Activated naive CD4-positive, alpha-beta T cell treated with anti-CD3 and anti-CD28 coated beads, Interleukin-2, amount 50 U/mL, for 24 hours (primary cell): ENCODE measurements around the gene LMCD1.

Source experiments
- H3K27ac Mint-ChIP-seq: one replicate; pipeline ENCODE4 v1.8.0; 2021; ENCODE audit warnings: mild to moderate bottlenecking, mixed read lengths
- H3K27me3 Mint-ChIP-seq: one replicate; pipeline ENCODE4 v1.8.0; 2021; ENCODE audit warnings: mixed read lengths
- H3K36me3 Mint-ChIP-seq: one replicate; pipeline ENCODE4 v1.8.0; 2021; ENCODE audit warnings: mixed read lengths
- H3K4me1 Mint-ChIP-seq: one replicate; pipeline ENCODE4 v1.8.0; 2021; ENCODE audit warnings: mixed read lengths
- H3K4me3 Mint-ChIP-seq: one replicate; pipeline ENCODE4 v1.8.0; 2021; ENCODE audit warnings: mild to moderate bottlenecking, mixed read lengths
- H3K9me3 Mint-ChIP-seq: one replicate; pipeline ENCODE4 v1.8.0; 2021; ENCODE audit warnings: mixed read lengths

LMCD1 gene

DNA sequence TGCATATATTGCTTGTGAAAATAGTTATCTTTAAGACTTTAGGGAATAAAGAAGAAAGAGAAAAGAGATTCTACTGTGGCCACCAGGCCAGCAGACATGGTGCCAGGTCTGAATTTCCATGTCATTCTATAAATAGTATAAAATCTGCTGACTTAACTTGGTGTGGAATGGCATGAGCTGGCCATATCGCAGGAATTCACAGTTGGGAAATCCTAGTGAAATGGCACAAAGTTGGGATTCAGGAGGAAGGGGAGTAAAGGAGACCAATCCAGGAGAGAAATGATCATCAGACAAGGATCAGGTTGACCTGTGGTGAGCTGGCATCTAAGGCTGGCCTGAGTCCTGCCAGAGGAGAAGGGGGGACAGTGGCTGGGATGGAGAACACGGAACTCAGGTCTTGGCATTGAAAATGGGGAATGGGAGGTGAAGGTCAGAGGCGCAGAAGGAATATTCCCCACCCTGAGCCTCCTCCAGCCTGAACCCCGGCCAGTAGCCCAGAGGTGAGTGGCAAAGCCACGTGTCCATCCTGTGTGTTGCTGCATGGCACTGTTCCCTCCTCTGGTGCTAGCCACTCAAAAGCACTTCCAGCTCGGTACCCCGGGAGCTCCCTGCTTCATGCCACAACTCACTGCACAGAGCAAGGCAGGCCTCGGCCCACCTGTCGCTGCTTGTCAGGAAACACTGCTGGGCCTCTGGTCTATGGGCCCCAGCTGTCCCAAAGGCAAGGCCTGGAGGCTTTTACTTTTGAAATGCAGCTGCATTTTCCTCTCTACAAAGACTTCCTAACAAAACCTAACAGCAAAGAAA lies 91.6 kb downstream of the LMCD1 start:
- Mint-ChIP-seq H3K9me3 (no peaks in the 10 kb centered on the region), H3K36me3 (no peaks in the 10 kb centered on the region), H3K27ac (no peak overlapping the region), H3K27me3 (no peaks in the 10 kb centered on the region), H3K4me1 (no peaks in the 10 kb centered on the region), H3K4me3 (no peak overlapping the region)

DNA sequence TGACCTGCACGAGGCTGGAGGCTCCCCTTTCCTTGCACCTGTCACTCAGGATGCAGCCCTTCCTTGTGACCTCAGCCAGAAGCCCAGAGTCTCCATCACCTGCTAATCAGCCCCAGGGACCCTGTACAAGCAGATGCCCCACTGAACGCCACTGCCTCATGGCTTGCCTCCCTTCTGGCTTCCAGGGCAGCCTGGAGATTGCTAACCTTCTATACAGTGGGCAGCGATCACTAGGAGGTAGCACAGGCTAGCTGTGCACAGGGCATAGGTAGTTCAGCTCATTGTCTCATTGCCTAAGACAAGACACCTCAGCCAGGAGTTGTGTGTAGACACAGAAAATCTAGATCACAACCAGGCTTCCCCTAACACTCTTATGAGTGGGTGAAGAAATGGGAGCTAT lies 93.6 kb downstream of the LMCD1 start:
- H3K27ac Mint-ChIP-seq: no peak overlapping the region
- H3K36me3 Mint-ChIP-seq: no peaks in the 10 kb centered on the region
- no peaks in the 10 kb centered on the region for H3K4me1 Mint-ChIP-seq
- no peak overlapping the region for H3K4me3 Mint-ChIP-seq
- no peaks in the 10 kb centered on the region for H3K9me3 Mint-ChIP-seq
- H3K27me3 Mint-ChIP-seq: no peaks in the 10 kb centered on the region

DNA sequence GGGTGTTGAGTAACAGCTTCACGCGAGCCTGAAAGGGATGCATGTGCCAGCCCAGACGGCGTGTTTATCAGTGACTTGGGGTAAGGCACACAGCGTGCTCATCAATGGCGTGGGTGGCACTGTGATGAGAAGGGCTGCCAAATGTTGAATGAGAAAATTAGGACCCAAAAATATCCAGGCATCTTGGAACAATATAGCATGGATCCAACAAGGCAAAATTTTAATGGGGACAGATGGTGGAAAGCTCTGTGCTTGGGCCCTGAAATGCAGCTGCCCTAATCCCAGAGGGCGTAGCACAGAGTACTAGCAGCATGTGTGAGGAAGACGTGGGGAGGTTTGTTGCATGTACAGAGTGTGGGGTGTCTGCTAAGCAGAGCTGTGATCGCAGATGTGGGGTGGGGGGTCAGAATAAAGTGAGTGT lies 94.1 kb downstream of the LMCD1 start:
- Mint-ChIP-seq H3K36me3 (no peaks in the 10 kb centered on the region), H3K27ac (no peak overlapping the region), H3K4me3 (no peak overlapping the region), H3K9me3 (no peaks in the 10 kb centered on the region), H3K4me1 (no peaks in the 10 kb centered on the region), H3K27me3 (no peaks in the 10 kb centered on the region)

DNA sequence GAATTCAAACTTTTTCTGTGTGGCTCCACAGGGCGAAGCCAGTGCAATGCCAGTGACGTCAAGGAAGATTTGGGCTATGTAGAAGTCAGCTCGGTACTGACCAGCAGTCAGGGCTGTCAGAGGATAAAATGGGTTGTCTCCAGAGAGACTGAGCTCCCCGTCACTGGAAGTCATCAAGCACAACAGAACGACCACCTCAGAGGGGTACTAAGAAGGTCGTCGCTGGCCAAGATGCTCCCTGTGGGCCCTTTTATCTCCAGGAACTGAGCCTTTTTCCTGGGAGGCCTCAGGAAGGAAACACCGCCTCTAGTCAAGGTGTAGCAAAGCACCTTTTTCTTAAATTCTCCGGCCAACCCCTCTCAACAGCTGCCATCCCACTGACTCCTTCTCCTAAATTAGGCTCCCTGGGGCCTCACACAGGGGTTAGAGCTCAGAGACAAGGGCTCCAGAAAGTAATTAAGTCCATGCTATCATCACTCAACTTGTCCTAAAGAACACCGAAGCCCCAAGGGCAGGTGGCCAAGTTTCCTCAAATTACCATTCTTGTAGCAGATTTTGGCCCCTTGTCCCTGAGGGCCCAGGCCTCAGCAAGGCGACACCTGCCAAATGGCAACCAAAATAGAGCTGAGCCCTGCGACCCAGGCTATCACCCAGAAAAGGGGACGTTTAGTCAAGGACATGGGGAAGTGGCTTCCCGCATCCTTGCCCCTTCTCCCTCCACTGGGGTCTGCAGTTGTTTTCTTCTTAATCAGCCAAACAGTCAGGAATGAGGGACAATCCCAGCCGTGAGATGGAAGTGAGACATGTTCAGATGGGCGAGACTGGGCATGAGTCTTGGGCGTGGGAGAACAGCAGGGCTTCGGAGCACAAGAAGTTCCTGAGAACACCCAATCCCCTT lies 94.9 kb downstream of the LMCD1 start:
- no peaks in the 10 kb centered on the region for H3K27me3 Mint-ChIP-seq
- no peak overlapping the region for H3K4me3 Mint-ChIP-seq
- no peaks in the 10 kb centered on the region for H3K36me3 Mint-ChIP-seq
- no peaks in the 10 kb centered on the region for H3K9me3 Mint-ChIP-seq
- no peaks in the 10 kb centered on the region for H3K4me1 Mint-ChIP-seq
- no peak overlapping the region for H3K27ac Mint-ChIP-seq

DNA sequence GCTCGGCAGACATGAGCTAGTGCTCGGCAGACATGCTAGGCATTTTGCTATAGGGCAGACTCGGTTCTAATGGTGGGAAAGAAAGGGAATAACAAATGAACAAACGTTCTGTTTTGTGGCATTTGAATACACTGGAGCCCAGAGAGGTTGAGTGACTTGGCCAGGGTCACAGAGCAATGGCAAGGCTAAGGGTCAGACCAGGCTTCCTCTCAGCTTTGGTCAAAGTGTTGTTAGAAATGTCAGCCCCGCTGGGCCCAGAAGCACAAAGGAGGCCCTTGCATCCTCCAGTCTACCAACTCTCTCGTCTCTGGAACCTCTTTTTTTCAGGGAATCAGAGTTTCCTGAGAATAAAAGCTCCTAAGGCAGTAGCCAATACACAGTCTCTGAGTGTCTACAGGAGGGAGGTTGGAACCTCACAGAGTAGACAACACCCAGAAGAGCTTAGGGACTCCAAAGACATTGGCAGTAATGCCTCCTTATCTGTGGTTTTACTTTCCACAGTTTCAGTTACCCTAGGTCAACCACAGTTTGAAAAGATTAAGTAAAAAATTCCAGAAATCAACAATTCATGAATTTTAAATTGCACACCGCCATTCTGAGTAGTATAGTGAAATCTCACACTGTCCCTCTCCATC lies 95.7 kb downstream of the LMCD1 start:
- no peaks in the 10 kb centered on the region for H3K36me3 Mint-ChIP-seq
- no peaks in the 10 kb centered on the region for H3K27me3 Mint-ChIP-seq
- H3K4me1 Mint-ChIP-seq: no peaks in the 10 kb centered on the region
- H3K9me3 Mint-ChIP-seq: no peaks in the 10 kb centered on the region
- H3K27ac Mint-ChIP-seq: no peak overlapping the region
- no peak overlapping the region for H3K4me3 Mint-ChIP-seq

DNA sequence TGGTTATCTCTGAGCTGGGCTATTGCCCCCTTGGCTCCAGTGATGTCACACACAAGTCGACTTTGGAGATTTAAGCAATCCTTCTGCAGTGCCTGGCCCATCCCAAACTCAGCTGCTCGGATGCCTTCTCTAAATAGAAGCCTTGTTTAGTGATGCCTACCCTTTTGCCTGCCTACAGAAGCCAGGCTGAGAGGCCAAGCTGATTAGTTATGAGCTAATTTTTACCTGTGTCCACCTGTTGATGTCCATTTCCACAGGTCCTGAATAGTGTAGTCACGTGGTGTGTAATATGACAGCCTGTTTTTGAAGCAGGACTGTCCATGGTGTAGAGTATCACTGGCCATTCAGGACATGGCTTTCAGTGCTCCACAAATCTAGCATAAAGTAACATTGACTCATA lies 97.5 kb downstream of the LMCD1 start:
- Mint-ChIP-seq H3K9me3 (no peaks in the 10 kb centered on the region), H3K27me3 (no peaks in the 10 kb centered on the region), H3K27ac (no peak overlapping the region), H3K4me1 (no peaks in the 10 kb centered on the region), H3K4me3 (no peak overlapping the region), H3K36me3 (no peaks in the 10 kb centered on the region)

DNA sequence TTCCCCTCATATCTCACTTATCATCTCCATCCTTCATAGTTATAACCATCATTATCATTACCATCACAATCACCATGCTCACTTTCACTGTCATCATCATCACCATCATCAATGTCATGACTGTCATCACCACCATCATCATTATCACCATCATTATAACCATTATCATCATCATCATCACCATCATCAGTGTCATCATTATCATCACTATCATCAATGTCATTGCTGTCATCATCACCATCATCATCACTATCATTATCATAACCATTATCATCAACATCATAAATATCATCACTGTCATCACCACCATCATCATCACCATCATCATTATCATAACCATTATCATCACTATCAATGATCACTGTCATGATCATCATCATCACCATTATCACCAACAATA lies 98.8 kb downstream of the LMCD1 start:
- Mint-ChIP-seq H3K4me3 (no peak overlapping the region), H3K36me3 (no peaks in the 10 kb centered on the region), H3K9me3 (no peaks in the 10 kb centered on the region), H3K27me3 (no peaks in the 10 kb centered on the region), H3K27ac (no peak overlapping the region), H3K4me1 (no peaks in the 10 kb centered on the region)

DNA sequence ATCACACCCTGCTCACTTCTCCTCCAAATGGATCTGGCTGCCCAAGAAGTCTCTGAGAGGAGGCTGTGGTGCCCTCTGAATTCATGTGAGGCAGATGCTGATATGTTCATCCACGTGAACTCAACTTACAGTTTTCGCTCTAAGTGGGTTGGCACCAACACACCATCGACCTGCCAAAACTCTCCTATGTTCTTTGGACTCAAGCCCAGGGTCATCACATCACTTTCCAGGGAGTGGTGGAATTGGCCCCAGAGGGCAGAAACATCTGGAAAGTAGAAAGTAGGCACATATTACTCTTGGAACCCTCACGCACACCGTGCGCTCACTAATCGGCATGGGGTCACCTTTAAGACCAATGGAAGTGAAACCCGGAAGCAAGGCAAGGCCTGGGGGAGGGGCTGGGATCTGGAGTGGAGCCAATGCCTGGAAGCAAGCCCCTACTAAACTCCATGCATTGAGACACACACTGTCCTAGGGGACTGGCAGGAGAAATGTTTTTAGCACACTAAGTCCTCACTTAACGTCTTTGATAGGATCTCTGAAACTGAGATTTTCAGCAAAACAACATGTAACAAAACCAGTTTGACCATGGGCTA lies 101.6 kb downstream of the LMCD1 start:
- Mint-ChIP-seq H3K27me3 (no peaks in the 10 kb centered on the region), H3K27ac (no peak overlapping the region), H3K4me1 (no peaks in the 10 kb centered on the region), H3K36me3 (no peaks in the 10 kb centered on the region), H3K9me3 (no peaks in the 10 kb centered on the region), H3K4me3 (no peak overlapping the region)

DNA sequence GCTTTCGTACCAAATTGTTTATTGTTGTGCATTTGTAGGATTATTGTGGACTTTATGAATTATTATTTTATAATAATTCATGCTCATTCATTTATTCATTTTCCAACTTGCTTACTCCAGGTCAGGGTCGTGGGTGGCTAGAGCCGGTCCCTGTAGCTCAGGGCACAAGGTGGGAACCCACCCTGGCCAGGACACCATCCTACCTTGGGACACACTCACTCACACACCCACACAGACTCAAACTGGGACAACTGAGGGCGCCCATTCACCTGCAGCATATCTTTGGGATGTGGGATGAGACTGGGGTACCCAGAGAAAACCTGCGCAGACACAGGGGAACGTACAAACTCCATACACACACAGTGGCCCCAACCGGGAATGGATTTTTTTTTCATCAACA lies 102.4 kb downstream of the LMCD1 start:
- Mint-ChIP-seq H3K4me1 (no peaks in the 10 kb centered on the region), H3K9me3 (no peaks in the 10 kb centered on the region), H3K27me3 (no peaks in the 10 kb centered on the region), H3K36me3 (no peaks in the 10 kb centered on the region), H3K4me3 (no peak overlapping the region), H3K27ac (no peak overlapping the region)

DNA sequence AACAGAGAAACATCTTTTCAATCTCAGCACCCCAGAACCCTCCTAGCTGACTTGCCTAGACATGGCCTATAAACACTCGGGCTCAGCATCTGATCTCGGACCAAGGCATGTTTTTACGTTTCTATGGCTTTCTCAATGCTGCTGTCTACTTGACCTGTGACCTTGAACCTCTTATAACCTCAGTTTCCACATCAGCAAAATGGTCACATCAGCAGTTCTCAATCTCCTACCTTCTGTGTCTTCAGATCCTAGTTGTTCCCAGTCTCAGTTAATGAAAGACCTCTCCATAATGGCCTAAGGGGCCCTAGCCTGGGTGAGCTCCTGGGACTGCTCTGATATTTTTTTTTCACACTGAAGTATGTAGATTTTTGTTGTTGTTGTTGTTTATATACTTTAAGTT lies 103.4 kb downstream of the LMCD1 start:
- H3K9me3 Mint-ChIP-seq: no peaks in the 10 kb centered on the region
- no peak overlapping the region for H3K4me3 Mint-ChIP-seq
- no peak overlapping the region for H3K27ac Mint-ChIP-seq
- no peaks in the 10 kb centered on the region for H3K36me3 Mint-ChIP-seq
- H3K27me3 Mint-ChIP-seq: no peaks in the 10 kb centered on the region
- no peaks in the 10 kb centered on the region for H3K4me1 Mint-ChIP-seq

DNA sequence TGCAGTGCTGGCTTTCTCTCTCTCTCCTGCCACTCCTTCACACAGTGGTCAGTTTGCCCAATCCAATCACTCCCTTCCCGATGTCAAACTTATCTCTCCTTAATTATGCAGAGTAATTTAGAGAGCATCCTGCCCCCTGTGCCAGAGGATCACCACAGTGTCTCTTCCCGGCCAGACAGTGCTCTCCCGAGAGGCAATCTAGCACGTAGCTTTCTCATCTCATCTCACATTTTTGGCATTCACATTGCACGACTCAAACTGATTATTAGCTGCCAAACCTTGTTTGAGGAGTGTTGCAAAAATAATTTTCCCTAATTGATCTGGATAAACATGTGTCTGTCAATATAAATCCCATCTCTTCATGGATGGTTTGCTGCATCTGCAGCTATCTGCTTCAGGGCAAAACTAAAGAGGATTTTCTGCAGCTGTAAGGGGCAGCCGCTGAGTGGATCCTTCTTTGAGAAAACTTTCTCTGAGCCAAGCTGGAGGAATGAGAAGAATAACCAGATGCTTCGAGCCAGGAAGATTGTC lies 105.1 kb downstream of the LMCD1 start:
- H3K27ac Mint-ChIP-seq: no peak overlapping the region

DNA sequence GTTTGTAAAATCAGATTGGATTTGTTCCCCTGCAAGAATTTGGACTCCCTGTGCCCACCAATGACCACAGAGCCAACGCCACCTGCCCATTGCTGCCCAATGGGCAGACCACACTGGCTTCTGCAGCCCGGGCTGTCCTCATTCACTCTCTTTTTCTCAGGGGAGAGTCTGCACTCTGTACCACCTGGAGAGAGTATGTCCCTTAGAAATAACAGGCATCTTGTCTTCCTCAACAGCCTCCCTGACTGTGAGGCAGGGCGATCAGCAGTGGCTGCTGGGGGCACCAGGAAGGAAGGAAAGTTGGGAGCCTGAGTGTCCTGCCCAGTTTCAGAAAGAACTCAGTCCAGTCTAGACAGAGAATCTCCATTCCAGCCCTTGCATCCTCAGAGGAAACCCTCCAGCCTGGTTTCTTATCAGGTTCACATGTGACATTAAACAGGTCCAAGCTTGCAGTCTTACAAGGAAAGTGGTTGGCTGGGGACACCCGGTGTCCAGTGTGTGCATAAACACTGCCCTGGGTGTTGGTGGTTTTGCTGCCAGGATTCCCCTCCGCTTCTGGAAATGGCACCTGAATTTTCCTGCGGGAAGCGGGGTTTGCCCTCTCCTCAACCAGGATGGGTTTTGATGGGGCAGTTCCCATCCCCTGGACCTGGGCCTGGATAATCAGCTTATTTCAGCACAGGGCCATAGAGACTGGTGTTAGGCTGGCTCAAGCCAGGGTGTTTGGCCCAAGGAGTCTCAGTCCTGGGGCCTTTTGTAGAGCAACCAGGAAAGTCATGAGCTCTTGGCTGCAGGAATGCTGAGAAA lies 105.8 kb downstream of the LMCD1 start:
- Mint-ChIP-seq H3K4me3 (no peak overlapping the region), H3K4me1 (no peaks in the 10 kb centered on the region), H3K27me3 (no peaks in the 10 kb centered on the region), H3K9me3 (no peaks in the 10 kb centered on the region), H3K27ac (no peak overlapping the region), H3K36me3 (no peaks in the 10 kb centered on the region)

More for the DNA sequence above, 105.1 kb downstream of the LMCD1 start:
- no peak overlapping the region for H3K4me3 Mint-ChIP-seq
- H3K4me1 Mint-ChIP-seq: no peaks in the 10 kb centered on the region
- no peaks in the 10 kb centered on the region for H3K27me3 Mint-ChIP-seq
- no peaks in the 10 kb centered on the region for H3K9me3 Mint-ChIP-seq
- H3K36me3 Mint-ChIP-seq: no peaks in the 10 kb centered on the region

DNA sequence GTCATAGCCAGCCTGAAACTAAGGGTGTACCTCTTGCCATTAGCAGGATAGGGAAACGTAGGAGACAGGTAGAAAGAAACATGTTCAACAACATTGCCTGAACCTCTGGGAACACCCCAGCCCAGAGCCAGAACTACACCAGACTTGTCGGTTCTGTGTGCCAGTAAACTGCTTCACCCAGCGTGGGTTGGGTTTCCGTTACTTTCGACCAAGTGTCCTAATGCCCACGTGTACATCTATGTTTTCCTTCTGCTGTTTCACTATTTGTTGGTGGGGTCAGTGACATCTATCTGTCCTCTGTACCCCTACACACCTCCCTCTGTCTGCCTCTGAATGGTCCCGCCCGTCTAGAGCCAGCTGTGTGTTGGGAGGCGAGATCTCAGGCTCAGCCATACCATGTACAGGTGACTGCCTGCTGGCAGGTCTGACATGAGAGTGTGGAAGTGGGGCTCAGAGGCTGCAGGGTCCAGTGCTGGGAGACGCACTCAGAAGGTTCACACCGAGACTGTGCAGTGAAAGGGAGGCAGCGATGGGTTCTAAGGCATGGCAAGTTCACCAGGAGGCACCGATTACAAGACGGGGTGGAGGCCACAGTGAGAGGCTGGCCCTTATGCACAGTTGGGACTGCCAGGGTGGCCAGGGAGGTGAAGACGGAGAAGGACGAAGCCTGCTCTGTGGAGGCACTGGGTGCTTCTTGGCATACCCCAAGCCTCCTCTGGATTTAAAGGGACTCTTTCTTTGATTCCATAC lies 106.6 kb downstream of the LMCD1 start:
- Mint-ChIP-seq H3K4me3 (no peak overlapping the region), H3K27ac (no peak overlapping the region), H3K36me3 (no peaks in the 10 kb centered on the region), H3K9me3 (no peaks in the 10 kb centered on the region), H3K4me1 (no peaks in the 10 kb centered on the region), H3K27me3 (no peaks in the 10 kb centered on the region)

DNA sequence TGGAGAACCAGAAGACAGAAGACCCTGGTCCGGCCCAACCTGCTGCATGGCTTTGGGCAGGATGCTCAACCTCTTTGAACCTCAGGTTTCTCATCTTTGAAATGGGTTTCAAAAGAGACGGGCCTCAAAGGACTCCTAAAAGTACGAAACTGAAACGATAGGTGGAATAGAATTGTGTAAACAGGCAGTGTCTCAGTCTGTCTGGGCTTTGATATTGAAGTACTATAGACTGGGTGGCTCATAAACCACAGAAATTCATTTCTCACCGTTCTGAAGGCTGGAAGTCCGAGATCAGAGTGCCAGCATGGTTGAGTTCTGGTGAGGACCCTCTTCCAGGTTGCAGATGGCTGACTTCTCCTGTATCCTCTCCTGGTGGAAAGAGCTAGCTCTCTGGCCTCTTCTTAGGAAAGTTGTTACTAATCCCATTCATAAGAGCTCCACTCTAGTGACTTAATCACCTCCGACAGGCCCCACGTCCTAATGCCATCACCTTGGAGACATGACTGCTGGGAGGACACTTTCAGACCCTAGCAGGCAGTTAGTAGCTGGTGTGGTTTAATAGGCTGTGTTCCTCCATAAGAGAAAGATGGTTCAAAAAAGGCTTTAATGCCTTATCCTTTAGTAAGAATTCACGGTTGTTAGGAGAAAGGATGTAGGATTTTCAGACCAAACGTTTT lies 107.3 kb downstream of the LMCD1 start:
- Mint-ChIP-seq H3K36me3 (no peaks in the 10 kb centered on the region), H3K4me1 (no peaks in the 10 kb centered on the region), H3K4me3 (no peak overlapping the region), H3K9me3 (no peaks in the 10 kb centered on the region), H3K27ac (no peak overlapping the region), H3K27me3 (no peaks in the 10 kb centered on the region)
